Natural killer cell (primary cell): ENCODE results near the gene CHST2. TPM values are rescaled to one million over a fixed set of nuclear protein-coding genes. Genes with fewer than 3 reads are reported as not detected.

Experiments
- ATAC-seq, 3 donors: fragments of 150-1000 bp in 2 of 3; fragments of 200-7000 bp in 1 of 3; cut with Tn5 transposase; 1 replicate in 1 of 3; 2 replicates in 2 of 3; pipeline ENCODE4 v1.10.0; 2021; ENCODE audit warnings: mild to moderate bottlenecking in 2 of 3, moderate library complexity in 2 of 3
- DNase-seq, 2 donors: peaks; one replicate each; pipeline versions ENCODE4 v3.0.0 to v3.0.0-alpha.2; 2013 to 2021; ENCODE audit warnings: mixed read lengths in 1 of 2
- H3K27ac ChIP-seq: one replicate; pipeline ENCODE4 v1.5.1; 2013; ENCODE audit warnings: mild to moderate bottlenecking, low read length
- H3K27me3 ChIP-seq: one replicate; pipeline ENCODE4 v1.6.1; 2013; ENCODE audit warnings: low read length; ENCODE audit not compliant: control insufficient read depth, insufficient read depth
- H3K36me3 ChIP-seq: one replicate; pipeline ENCODE4 v1.6.1; 2013; ENCODE audit warnings: low read length; ENCODE audit not compliant: control insufficient read depth, insufficient read depth
- H3K4me1 ChIP-seq: one replicate; pipeline ENCODE4 v1.6.1; 2013; ENCODE audit warnings: low read length; ENCODE audit not compliant: control insufficient read depth, insufficient read depth
- H3K4me3 ChIP-seq: one replicate; pipeline ENCODE4 v1.5.1; 2013; ENCODE audit warnings: low read length
- H3K9me3 ChIP-seq: one replicate; pipeline ENCODE4 v1.6.1; 2013; ENCODE audit warnings: low read length; ENCODE audit not compliant: control insufficient read depth, insufficient read depth
- H3K27ac Mint-ChIP-seq, 2 donors: one replicate each; pipeline ENCODE4 v1.8.0; 2022; ENCODE audit warnings: mild to moderate bottlenecking in 2 of 2, mixed read lengths in 2 of 2, moderate library complexity in 1 of 2
- H3K27me3 Mint-ChIP-seq, 2 donors: one replicate each; pipeline ENCODE4 v1.8.0; 2022; ENCODE audit warnings: low read depth in 2 of 2, mixed read lengths in 2 of 2
- H3K36me3 Mint-ChIP-seq: one replicate; pipeline ENCODE4 v1.8.0; 2022; ENCODE audit warnings: mixed read lengths
- H3K4me1 Mint-ChIP-seq, 2 donors: one replicate each; pipeline ENCODE4 v1.8.0; 2022; ENCODE audit warnings: mixed read lengths in 2 of 2
- H3K4me3 Mint-ChIP-seq: one replicate; pipeline ENCODE4 v1.8.0; 2022; ENCODE audit warnings: mild to moderate bottlenecking, moderate library complexity, mixed read lengths
- H3K9me3 Mint-ChIP-seq, 2 donors: one replicate each; pipeline ENCODE4 v1.8.0; 2022; ENCODE audit warnings: mixed read lengths in 2 of 2
- CTCF ChIP-seq: fragments of 200-600 bp; IDR thresholded peaks from one replicate; pipeline ENCODE4 v1.8.0; 2022; ENCODE audit warnings: antibody characterized with exemption
- WGBS: methylation state at CpG from one replicate; pipeline ENCODE4 v1.1.7; 2013; ENCODE audit warnings: missing lambda C conversion rate; ENCODE audit not compliant: insufficient coverage; 5-methylcytosine and 5-hydroxymethylcytosine counted together
- intact Hi-C: fragments of 100-400 bp; cut with micrococcal nuclease; formaldehyde crosslinking; loops from one replicate; pipeline ENCODE4 v1.14.2; 2022
- total RNA-seq, 4 donors: library from RNA; stranded (reverse); fragments of 120-200 nt in 1 of 4; gene quantifications; one replicate each; pipeline versions ENCODE4 v1.2.3 to v1.2.4, GENCODE V29; 2013 to 2022

CHST2 gene
- total RNA-seq, 3 donors from 2014 or later (not counting 1 experiment from before 2014, with no cell fraction given) = 74.6 to 113 (median 95.4) TPM

DNA sequence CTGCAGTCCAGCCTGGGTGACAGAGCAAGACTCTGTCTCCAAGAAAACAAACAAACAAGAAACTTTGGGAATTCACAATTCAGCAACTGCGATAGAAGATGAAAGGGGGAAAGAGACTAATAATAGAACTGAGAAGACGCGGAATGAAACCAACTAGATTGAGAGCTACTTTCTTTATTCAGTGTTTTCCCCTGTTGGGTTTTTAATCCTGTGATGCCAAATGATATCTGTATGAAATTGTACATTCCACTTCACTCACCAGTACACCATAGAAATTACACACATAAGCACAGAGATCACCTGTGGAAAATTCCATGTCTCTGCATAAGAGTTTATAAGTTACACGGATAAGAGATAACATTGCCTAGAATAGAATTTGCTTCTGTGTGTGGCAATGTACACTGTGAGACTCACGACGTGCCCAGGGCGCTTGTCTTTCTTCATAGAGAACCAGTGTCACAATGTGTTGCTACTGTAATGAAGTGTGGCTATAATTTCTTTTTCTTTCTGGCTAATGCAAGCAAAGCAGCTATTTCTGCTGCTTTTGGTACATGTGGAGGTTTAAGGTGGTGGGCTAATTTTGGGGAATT is 17.7 kb upstream of the CHST2 start:
- no peak for DNase-seq
- Mint-ChIP-seq H3K27me3 (peaks cover 14 to 34% of the 10 kb centered on the region in 2 donors), H3K27ac (no peak overlapping the region), H3K36me3 (peaks cover 26% of the 10 kb centered on the region), H3K4me1 (no peaks in the 10 kb centered on the region), H3K4me3 (no peak overlapping the region), H3K9me3 (peaks cover 0 to 2% of the 10 kb centered on the region in 2 donors)
- H3K9me3 ChIP-seq = peaks cover 15% of the 10 kb centered on the region
- no peaks in the 10 kb centered on the region for H3K36me3 ChIP-seq
- 93% methylated on average over 7 of the region's 7 CpGs for WGBS
- no peak for ATAC-seq
- H3K27me3 ChIP-seq = no peaks in the 10 kb centered on the region
- no peak overlapping the region for H3K27ac ChIP-seq
- no peaks in the 10 kb centered on the region for H3K4me1 ChIP-seq
- intact Hi-C loops = no loop called here
- TF ChIP-seq CTCF = no peak
- no peak overlapping the region for H3K4me3 ChIP-seq

GRCh38 chr3:143103652-143104051 is 15.9 kb upstream of the CHST2 start:
- Histone ChIP-seq H3K36me3 (no peaks in the 10 kb centered on the region), H3K4me3 (no peak overlapping the region), H3K27ac (no peak overlapping the region), H3K4me1 (no peaks in the 10 kb centered on the region), H3K27me3 (no peaks in the 10 kb centered on the region), H3K9me3 (peaks cover 15% of the 10 kb centered on the region)
- ATAC-seq = no peak
- intact Hi-C loops = no loop called here
- no peak for DNase-seq
- WGBS = 80% methylated on average over 2 of the region's 2 CpGs
- no peaks in the 10 kb centered on the region for H3K4me1 Mint-ChIP-seq
- peaks cover 26% of the 10 kb centered on the region for H3K36me3 Mint-ChIP-seq
- no peak overlapping the region for H3K4me3 Mint-ChIP-seq
- H3K27ac Mint-ChIP-seq = no peak overlapping the region
- peaks cover 0 to 2% of the 10 kb centered on the region in 2 donors for H3K9me3 Mint-ChIP-seq
- peaks cover 14 to 34% of the 10 kb centered on the region in 2 donors for H3K27me3 Mint-ChIP-seq
- TF ChIP-seq CTCF = no peak

DNA sequence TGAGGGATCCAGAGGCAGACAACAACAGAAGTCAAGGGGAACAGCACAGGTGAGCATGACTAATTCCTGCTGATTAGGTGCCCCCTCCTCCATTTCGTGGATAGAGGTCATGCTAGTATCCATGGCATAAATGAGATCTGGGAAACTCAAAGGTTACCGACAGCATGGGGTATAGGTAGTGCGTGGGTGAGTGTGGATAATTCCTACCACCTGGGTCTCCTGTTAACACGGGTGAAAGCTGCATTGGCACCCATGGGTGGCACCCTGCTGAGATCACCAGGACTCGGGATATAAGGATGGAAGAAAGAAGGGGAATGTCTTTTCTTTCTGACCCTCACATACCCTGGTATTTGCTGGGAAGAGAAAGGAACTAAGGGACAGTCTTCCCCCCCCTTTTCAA is 14.4 kb upstream of the CHST2 start:
- no peak overlapping the region for H3K27ac Mint-ChIP-seq
- no peak overlapping the region for H3K27ac ChIP-seq
- H3K27me3 ChIP-seq = no peaks in the 10 kb centered on the region
- H3K27me3 Mint-ChIP-seq = peaks cover 14 to 20% of the 10 kb centered on the region in 2 donors
- H3K4me1 ChIP-seq = no peaks in the 10 kb centered on the region
- TF ChIP-seq CTCF = no peak
- no peaks in the 10 kb centered on the region for H3K36me3 ChIP-seq
- WGBS = 70% methylated on average over 4 of the region's 5 CpGs
- peaks cover 15% of the 10 kb centered on the region for H3K9me3 ChIP-seq
- H3K4me1 Mint-ChIP-seq = no peaks in the 10 kb centered on the region
- H3K4me3 Mint-ChIP-seq = no peak overlapping the region
- DNase-seq (no peak), ATAC-seq (no peak)
- peaks cover 26% of the 10 kb centered on the region for H3K36me3 Mint-ChIP-seq
- intact Hi-C loops = no loop called here
- H3K9me3 Mint-ChIP-seq = peaks cover 0 to 2% of the 10 kb centered on the region in 2 donors
- H3K4me3 ChIP-seq = no peak overlapping the region

DNA sequence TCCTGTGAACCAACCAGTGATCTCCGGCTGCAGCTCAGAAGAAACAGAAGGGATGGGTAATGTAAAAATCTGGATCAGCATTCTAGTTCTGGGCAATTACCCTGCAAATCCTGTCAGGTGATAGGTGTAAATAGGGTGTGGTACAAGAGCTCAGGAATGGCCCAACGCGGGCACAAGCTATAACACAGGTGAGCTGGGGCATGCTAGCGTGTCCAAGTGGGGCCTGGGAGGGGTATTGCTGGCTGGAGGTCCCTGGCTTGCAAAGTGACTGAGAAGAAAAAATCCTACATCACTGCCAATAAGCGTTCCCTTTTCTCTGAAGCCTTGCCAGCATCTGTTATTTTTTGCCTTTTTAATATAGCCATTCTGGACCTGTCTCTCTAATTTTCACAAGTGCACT is 9.7 kb upstream of the CHST2 start:
- Histone ChIP-seq H3K4me1 (no peaks in the 10 kb centered on the region), H3K4me3 (no peak overlapping the region), H3K36me3 (no peaks in the 10 kb centered on the region), H3K27ac (no peak overlapping the region), H3K9me3 (peaks cover 9% of the 10 kb centered on the region), H3K27me3 (no peaks in the 10 kb centered on the region)
- H3K9me3 Mint-ChIP-seq = peaks cover 0 to 2% of the 10 kb centered on the region in 2 donors
- TF ChIP-seq CTCF = no peak
- peaks cover 0 to 6% of the 10 kb centered on the region in 2 donors for H3K27me3 Mint-ChIP-seq
- DNase-seq (no peak), ATAC-seq (no peak)
- intact Hi-C loops = no loop called here
- H3K4me3 Mint-ChIP-seq = no peak overlapping the region
- 90% methylated on average over 5 of the region's 5 CpGs for WGBS
- peaks cover 20% of the 10 kb centered on the region for H3K36me3 Mint-ChIP-seq
- H3K27ac Mint-ChIP-seq = no peak overlapping the region
- no peaks in the 10 kb centered on the region for H3K4me1 Mint-ChIP-seq
